T1000 (cell line): ENCODE measurements around the gene ABT1.

Source experiments
- DNase-seq: peaks from one replicate; lab custom pipeline; 2025; ENCODE audit warnings: mixed read lengths; lab: John Stamatoyannopoulos, UW

Gene ABT1

GRCh38 chr6:26575494-26575939 is 21.2 kb upstream of the ABT1 start:
- DNase-seq: no peak

GRCh38 chr6:26576407-26576843 is 20.3 kb upstream of the ABT1 start:
- no peak for DNase-seq

DNA sequence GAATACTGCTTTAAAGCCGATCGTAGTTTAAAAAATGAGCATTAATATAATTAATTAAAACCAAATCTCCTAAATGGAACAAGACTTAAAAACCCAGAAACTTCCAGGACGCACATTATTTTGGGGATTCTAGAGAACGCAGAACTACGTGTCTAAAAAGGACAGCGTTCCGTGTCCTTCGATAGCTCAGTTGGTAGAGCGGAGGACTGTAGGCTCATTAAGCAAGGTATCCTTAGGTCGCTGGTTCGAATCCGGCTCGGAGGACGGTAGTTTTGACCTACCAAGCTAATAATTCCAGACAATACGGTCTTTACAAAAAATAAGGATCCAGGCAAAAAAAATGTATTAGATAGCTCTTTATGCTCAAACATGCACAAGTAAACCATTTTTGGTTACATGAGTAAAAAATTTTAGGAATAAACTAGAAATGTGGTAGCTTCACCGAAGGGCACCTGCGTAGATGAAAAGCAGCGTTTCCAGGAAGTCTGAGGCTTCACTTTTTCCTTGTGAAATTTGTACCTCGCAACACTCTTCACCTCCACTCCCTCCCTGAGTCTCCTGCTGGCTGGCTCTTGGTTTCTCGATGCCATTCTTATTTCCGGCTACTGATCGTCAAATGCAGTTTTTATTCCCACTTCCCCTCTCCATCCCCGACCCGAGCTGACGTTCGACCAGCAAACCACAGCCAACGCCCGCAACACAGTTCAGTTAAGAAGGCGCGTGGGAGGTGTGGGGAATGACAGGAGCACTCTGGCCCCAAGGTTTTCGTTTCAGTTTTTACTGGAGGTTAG is 19.6 kb upstream of the ABT1 start:
- DNase-seq: no peak

- DNase-seq: no peak
Measured at GRCh38 chr6:26577720-26578072, 19.1 kb upstream of the ABT1 start.

- DNase-seq: no peak
Measured at GRCh38 chr6:26578279-26578678, 18.5 kb upstream of the ABT1 start.

DNA sequence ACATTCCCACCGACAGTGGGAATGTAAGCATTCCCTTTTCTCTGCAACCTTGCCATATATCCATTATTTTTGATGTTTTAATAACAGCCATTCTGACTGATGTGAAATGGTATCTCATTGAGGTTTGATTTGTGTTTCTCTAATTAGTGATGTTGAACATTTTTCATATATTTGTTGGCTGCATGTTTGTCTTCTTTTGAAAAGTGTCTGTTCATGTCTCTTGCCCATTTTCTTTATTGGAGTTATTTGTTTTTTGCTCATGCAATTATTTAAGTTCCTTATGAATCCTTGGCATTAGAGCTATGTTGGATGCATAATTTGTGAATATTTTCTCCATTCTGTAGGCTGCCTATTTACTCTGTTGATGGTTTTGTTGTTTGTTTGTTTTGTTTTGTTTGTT is 18.0 kb upstream of the ABT1 start:
- DNase-seq: no peak

- DNase-seq: no peak
Measured at GRCh38 chr6:26581164-26581915, 15.4 kb upstream of the ABT1 start.

GRCh38 chr6:26588965-26589364 is 7.8 kb upstream of the ABT1 start:
- DNase-seq: no peak

DNA sequence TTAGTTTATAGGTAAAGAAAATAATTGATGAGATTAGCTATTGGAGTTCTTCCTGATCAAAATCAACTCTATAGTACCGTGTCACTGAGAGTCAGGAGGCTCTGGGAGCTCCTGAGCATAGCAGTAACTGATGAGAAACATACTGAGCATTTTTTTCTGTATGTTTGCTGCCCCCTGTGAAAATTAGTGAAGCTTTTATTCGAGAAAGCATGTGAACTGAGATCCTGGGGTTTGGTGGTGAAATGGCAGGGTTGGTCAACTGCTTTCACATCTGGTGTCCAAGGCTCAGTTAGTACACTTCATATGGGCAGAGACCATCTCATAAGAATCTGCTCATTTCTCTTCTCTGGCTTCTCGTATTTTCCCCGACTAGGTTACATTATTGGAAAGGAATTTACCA is 4.1 kb upstream of the ABT1 start:
- DNase-seq: no peak

- DNase-seq: no peak
Measured at GRCh38 chr6:26593278-26594130, 3.2 kb upstream of the ABT1 start.

DNA sequence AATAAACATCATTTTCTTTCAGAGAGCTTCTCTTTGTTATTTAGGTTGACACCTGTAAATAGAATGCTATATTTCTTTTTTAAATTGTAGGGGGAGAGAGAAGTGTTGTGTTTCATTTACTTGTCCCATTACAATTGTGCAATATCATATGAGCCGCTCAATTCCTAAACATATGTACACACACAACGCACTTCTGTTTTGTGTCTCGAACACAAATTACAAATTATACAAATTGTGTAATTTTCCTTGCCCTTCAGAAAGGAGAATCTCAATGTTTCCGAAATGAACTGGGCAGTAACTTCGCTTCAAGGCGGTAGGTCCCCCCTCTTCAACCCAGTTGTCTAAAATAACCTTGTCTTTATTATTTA is 2.6 kb upstream of the ABT1 start:
- DNase-seq: no peak

- no peak for DNase-seq
Measured at GRCh38 chr6:26594730-26595632, 1.8 kb upstream of the ABT1 start.

- DNase-seq: peak; percentile 81
Measured at GRCh38 chr6:26595669-26596269, 984 bp upstream of the ABT1 start.

- no peak for DNase-seq
Measured at GRCh38 chr6:26597389-26597766, 625 bp downstream of the ABT1 start.

DNA sequence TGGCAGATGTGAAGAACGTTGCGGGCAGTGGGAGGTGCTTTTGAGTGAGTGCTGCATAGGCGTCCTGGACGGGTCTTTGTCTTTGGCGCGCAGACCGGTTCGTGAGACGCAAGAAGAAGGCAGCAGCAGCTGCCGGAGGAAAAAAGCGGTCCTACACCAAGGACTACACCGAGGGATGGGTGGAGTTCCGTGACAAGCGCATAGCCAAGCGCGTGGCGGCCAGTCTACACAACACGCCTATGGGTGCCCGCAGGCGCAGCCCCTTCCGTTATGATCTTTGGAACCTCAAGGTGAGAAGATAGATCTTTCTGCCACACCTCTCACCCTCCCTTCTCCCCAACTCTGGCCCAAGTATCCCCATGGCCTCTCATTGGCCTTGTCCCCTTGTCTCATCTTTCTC is 1.1 kb downstream of the ABT1 start:
- no peak for DNase-seq

DNA sequence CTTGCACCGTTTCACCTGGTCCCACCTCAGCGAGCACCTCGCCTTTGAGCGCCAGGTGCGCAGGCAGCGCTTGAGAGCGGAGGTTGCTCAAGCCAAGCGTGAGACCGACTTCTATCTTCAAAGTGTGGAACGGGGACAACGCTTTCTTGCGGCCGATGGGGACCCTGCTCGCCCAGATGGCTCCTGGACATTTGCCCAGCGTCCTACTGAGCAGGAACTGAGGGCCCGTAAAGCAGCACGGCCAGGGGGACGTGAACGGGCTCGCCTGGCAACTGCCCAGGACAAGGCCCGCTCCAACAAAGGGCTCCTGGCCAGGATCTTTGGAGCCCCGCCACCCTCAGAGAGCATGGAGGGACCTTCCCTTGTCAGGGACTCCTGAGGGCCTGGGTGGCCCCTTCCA is 1.5 kb downstream of the ABT1 start:
- DNase-seq: no peak

DNA sequence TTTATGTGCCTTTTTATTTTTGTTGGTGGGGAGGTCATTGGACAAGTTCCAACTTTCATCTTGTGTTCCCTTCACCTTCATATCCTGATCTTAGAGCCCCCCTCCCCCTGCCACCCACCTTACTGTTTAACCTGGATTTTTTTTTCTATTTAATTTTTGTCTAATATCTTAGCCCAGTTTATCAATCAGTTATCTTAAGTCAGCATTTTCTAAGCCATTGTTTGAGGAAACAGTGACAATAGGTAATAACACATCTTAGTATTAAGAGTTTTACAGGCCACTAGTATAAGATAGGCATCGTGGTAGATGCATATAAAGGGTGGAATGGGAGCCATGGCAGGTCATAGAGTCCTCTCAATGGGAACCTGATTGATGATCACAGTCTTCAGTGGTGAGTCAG is 2.4 kb downstream of the ABT1 start:
- no peak for DNase-seq

DNA sequence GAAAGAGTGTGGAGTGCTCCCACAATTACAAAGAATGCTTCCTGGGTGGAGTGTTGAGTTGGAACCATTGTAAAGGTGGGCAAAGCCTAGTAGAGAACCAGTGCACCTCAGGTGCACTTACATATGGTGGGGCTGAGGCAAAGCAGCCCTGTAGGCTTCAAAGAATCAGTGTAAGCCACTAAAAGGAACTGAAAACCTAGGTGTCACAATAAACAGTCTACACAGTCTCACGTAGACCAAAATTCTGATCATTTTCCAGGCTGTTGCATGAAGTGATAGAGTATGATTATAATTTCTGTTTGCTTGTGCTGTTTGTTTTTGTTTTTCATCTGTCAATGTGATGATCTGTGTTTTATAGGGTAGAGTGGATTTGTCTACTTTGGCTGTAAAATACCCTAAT is 2.8 kb downstream of the ABT1 start:
- DNase-seq: no peak

DNA sequence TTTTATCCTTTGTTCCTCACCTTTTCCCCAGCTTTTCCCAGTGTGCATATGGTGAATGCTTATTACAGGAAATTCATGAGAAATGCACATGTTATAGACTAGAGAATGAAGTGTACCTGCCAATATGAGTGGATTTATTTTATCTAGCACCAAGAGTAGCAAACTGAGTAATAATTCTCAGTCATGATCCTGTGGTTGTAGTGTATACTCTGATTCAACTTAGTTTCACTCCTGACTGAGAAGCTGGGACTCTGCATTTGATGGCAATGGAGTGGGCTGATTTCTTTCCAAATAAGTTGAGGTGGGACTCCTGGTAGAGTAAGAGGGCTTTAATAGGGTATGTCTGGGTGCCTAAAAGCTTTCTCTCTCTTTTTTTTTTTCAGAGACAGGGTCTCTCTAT is 4.0 kb downstream of the ABT1 start:
- no peak for DNase-seq

GRCh38 chr6:26602262-26602661 is 5.5 kb downstream of the ABT1 start:
- DNase-seq: no peak

DNA sequence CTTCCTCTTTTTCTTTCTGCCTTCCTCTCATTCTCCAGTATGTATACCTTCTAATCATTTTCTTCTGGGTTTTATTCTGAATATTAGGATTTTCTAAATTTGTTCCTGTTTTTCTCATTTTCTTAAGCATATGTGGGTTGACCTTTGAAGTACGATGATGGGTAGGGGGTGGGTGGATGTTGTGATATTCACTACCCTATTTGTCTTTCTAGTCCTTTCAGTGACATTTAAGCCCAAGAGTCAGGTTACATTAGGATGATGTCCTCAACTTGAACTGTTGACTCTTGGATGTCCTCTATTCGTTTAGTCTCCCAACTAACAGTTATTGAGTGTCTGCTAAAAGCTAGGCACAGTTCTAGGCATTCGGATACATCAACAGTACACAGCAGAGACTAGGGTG is 7.3 kb downstream of the ABT1 start:
- no peak for DNase-seq
